22Rv1 (cell line): ENCODE data around the gene CAPN12.

ENCODE experiments used
- CTCF ChIP-seq: fragments of 450-650 bp; IDR thresholded peaks from 2 replicates; pipeline ENCODE4 v1.5.1; 2017; ENCODE audit warnings: mild to moderate bottlenecking
- ZFX ChIP-seq: fragments of 450-650 bp; IDR thresholded peaks from 2 replicates; pipeline ENCODE4 v1.6.1; 2017; ENCODE audit warnings: antibody characterized with exemption, borderline replicate concordance

GRCh38 chr19:38717051-38717450 is 27.2 kb downstream of the CAPN12 start:
- TF ChIP-seq CTCF, result no peak
- TF ChIP-seq ZFX, result no peak
